Endothelial cell of umbilical vein (primary cell): ENCODE data around the gene CHI3L1. TPM values are rescaled to one million over a fixed set of nuclear protein-coding genes. Genes with fewer than 3 reads are reported as not detected.

ENCODE experiments used
- BruUV-seq: library from RNA; stranded (reverse); fragments of 400-500 nt; replicated peaks from 2 replicates; lab custom pipeline; 2021; lab: Mats Ljungman, UMichigan
- CTCF ChIA-PET: fragments of 300-600, 350-600 bp; sonication (Branson Sonifier 250); formaldehyde crosslinking; loops from one replicate; lab custom pipeline; 2021; ENCODE audit warnings: antibody characterized with exemption, inconsistent platforms; lab: Charles Lee
- POLR2A ChIA-PET: fragments of 300-600, 350-600 bp; sonication (Branson Sonifier 250); formaldehyde crosslinking; loops from one replicate; lab custom pipeline; 2021; ENCODE audit warnings: antibody characterized with exemption, inconsistent platforms; lab: Charles Lee
- DNase-seq: peaks from one replicate; pipeline ENCODE4 v3.0.0-alpha.2; 2011; ENCODE audit warnings: low read depth, low spot score
- FAIRE-seq: peaks from 2 replicates; lab custom pipeline; 2011; peaks lifted over from hg19 to GRCh38; lab: Jason Lieb, UNC
- H2AFZ ChIP-seq: 2 replicates; pipeline ENCODE4 v1.6.0; 2012; ENCODE audit warnings: low read depth, low read length, control low read depth, inconsistent platforms
- H3K27ac ChIP-seq: 2 replicates; pipeline ENCODE4 v1.5.1; 2011; ENCODE audit warnings: low read depth, mild to moderate bottlenecking, control low read depth, low read length, moderate library complexity; ENCODE audit not compliant: insufficient read depth
- H3K27me3 ChIP-seq, 2 experiments: 2 replicates each; pipeline versions ENCODE4 v1.6.0 to v1.6.1; 2011; ENCODE audit warnings: low read length in 2 of 2, mixed read lengths in 1 of 2; ENCODE audit not compliant: control insufficient read depth in 2 of 2, insufficient read depth in 2 of 2
- H3K36me3 ChIP-seq, 2 experiments: 2 replicates in 1 of 2; 3 replicates in 1 of 2; pipeline ENCODE4 v1.5.1; 2011; ENCODE audit warnings: low read length in 2 of 2, mild to moderate bottlenecking in 1 of 2, moderate library complexity in 1 of 2; ENCODE audit not compliant: control insufficient read depth in 2 of 2, insufficient read depth in 2 of 2; ENCODE audit errors: extremely low read depth in 1 of 2
- H3K4me1 ChIP-seq: 3 replicates; pipeline ENCODE4 v1.5.1; 2011; ENCODE audit warnings: mild to moderate bottlenecking, low read length; ENCODE audit not compliant: control insufficient read depth, insufficient read depth; ENCODE audit errors: extremely low read depth
- H3K4me2 ChIP-seq: 2 replicates; pipeline ENCODE4 v1.6.1; 2011; ENCODE audit warnings: low read length, control low read depth, mixed read lengths; ENCODE audit not compliant: insufficient read depth
- H3K4me3 ChIP-seq, 3 experiments: fragments of 200-600 bp in 1 of 3; sonication (generic), shearing (Covaris generic) in 1 of 3; replicated peaks in 1 of 3; 2 replicates each; pipeline ENCODE4 v1.5.1; 2011 to 2016; ENCODE audit warnings: control low read depth in 3 of 3, low read length in 3 of 3, mild to moderate bottlenecking in 2 of 3, inconsistent platforms in 1 of 3, low read depth in 1 of 3, moderate library complexity in 1 of 3; ENCODE audit not compliant: insufficient read depth in 1 of 3
- H3K79me2 ChIP-seq: 2 replicates; pipeline ENCODE4 v1.6.0; 2012; ENCODE audit warnings: low read length, inconsistent platforms; ENCODE audit not compliant: control insufficient read depth, insufficient read depth
- H3K9ac ChIP-seq: replicated peaks from 2 replicates; pipeline ENCODE3; 2011; ENCODE audit warnings: low read length, control low read depth; ENCODE audit not compliant: insufficient read depth; ENCODE audit errors: extremely low read depth
- H3K9me1 ChIP-seq: replicated peaks from 3 replicates; pipeline ENCODE4 v1.6.0; 2011; ENCODE audit warnings: mild to moderate bottlenecking, low read length; ENCODE audit not compliant: control insufficient read depth, insufficient read depth; ENCODE audit errors: extremely low read depth
- H3K9me3 ChIP-seq: replicated peaks from 2 replicates; pipeline ENCODE4 v1.5.1; 2012; ENCODE audit warnings: low read length, inconsistent platforms; ENCODE audit not compliant: control insufficient read depth, insufficient read depth
- H4K20me1 ChIP-seq: replicated peaks from 2 replicates; pipeline ENCODE3; 2011; ENCODE audit warnings: mild to moderate bottlenecking, low read length; ENCODE audit not compliant: control insufficient read depth, insufficient read depth; ENCODE audit errors: extremely low read depth
- EZH2 ChIP-seq: IDR thresholded peaks from 2 replicates; pipeline ENCODE4 v1.6.1; 2012; ENCODE audit warnings: borderline replicate concordance, low read depth, mild to moderate bottlenecking, moderate library complexity, low read length, inconsistent platforms; ENCODE audit not compliant: severe bottlenecking
- FOS ChIP-seq: IDR thresholded peaks from 2 replicates; pipeline ENCODE4 v1.6.1; 2011; ENCODE audit warnings: mild to moderate bottlenecking, low read length, moderate library complexity, borderline replicate concordance; ENCODE audit not compliant: insufficient read depth
- GATA2 ChIP-seq: IDR thresholded peaks from 2 replicates; pipeline ENCODE4 v1.7.0; 2011; ENCODE audit warnings: low read depth, mild to moderate bottlenecking, moderate library complexity, mixed read lengths, low read length; ENCODE audit not compliant: insufficient read length, insufficient read depth
- JUN ChIP-seq: IDR thresholded peaks from 2 replicates; pipeline ENCODE4 v1.6.1; 2011; ENCODE audit warnings: borderline replicate concordance, low read depth; ENCODE audit not compliant: insufficient read length, insufficient read depth
- MYC ChIP-seq: IDR thresholded peaks from one replicate; pipeline ENCODE4 v1.6.1; 2011; ENCODE audit warnings: mild to moderate bottlenecking, low read depth, low read length
- POLR2A ChIP-seq: IDR thresholded peaks from 2 replicates; pipeline ENCODE4 v1.6.1; 2012; ENCODE audit warnings: low read depth, mild to moderate bottlenecking, control low read depth, low read length
- POLR2AphosphoS5 ChIP-seq: IDR thresholded peaks from 2 replicates; pipeline ENCODE4 v1.6.1; 2012; ENCODE audit warnings: low read depth, mild to moderate bottlenecking, control low read depth, low read length, moderate library complexity; ENCODE audit not compliant: insufficient read depth
- dilution Hi-C: fragments of 300-500 bp; cut with MboI; formaldehyde crosslinking; loops from one replicate; pipeline ENCODE4 v1.15.0; 2019; ENCODE audit warnings: low sequenced_read_pairs; ENCODE audit not compliant: extremely low pct_ligation_motif_present
- intact Hi-C: fragments of 100-400 bp; cut with micrococcal nuclease; formaldehyde crosslinking; loops from one replicate; pipeline ENCODE4 v1.10.0; 2022
- polyA plus RNA-seq, 4 experiments: library from polyadenylated mRNA; depleted of rRNA in 3 of 4; stranded (reverse) in 3 of 4; unstranded in 1 of 4; fragments of >200 nt; gene quantifications; 2 replicates each; pipeline versions ENCODE4 v1.2.1 to v1.2.3, GENCODE V29; 2011 to 2012; ENCODE audit warnings: missing spikeins in 1 of 4
- total RNA-seq: library from RNA; stranded (reverse); gene quantifications from 2 replicates; pipeline ENCODE4 v1.2.3, GENCODE V29; 2021
- TF ChIP-seq, protein P1 (sequence below), 2 donors: IDR thresholded peaks; 1 replicate in 1 of 2; 2 replicates in 1 of 2; pipeline ENCODE4 v1.5.1; 2011; ENCODE audit warnings: low read length in 2 of 2, mild to moderate bottlenecking in 2 of 2, moderate library complexity in 2 of 2, control low read depth in 1 of 2, inconsistent platforms in 1 of 2, low read depth in 1 of 2; ENCODE audit not compliant: insufficient read depth in 1 of 2; ENCODE audit errors: extremely low read depth in 1 of 2
- TF ChIP-seq, protein P2 (sequence below): IDR thresholded peaks from 2 replicates; pipeline ENCODE4 v1.6.1; 2011; ENCODE audit not compliant: insufficient read depth, insufficient read length

The CHI3L1 gene
- total and polyA plus RNA-seq, 2 donors (not counting 3 experiments of a cell fraction or from before 2014, with no cell fraction given), result not detected

DNA sequence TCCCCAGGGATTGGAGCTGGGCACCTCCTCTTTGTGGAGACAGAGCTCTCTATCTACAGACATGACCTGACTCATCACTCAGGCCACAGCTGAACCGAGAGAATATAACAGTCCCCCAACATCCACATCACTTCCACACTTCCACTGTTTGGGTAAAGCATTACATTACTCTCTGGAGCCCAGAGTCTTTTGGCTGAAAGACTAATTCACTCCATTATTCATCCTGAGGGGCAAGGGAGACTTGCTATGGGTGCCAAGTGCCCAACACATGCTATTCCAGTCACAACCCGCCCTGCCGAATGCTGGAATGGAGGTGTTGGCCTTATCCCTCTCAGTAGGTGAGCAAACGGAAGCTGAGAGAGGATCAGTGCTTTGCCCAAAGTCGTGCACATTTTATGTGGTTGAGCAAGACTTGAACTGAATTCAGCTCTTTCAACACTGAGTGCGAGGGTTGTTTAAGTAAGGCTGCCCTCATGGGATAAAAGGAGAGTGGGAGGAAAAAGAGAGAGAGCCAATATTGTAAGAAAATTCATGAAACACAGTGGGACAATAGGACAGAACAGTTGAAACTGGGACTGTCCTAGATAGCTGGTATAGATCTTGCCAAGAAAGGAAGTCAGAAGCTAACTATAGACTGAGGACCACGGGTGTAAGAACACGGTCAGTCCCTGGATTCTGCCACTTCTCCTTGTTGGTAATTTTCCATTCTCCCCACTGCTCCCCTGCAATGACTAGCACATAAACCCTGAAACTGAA lies 13.5 kb upstream of the CHI3L1 start:
- H3K9ac ChIP-seq, result no peak overlapping the region
- H3K27ac ChIP-seq, result no peak overlapping the region
- no peaks in the 10 kb centered on the region for H3K36me3 ChIP-seq

More for the DNA sequence above, 13.5 kb upstream of the CHI3L1 start:
- ChIA-PET POLR2A (no interaction called here), CTCF (interaction anchor here (0.8 to 2.8 kb wide), 6 partner anchors 10 to 160 kb away, joined by 3 to 18 read pairs (median 4); no protein-coding TSS in a partner anchor)
- Histone ChIP-seq H3K4me1 (no peaks in the 10 kb centered on the region), H3K27me3 (peaks cover 7 to 8% of the 10 kb centered on the region in 2 experiments), H3K9me1 (no peaks in the 10 kb centered on the region), H3K4me2 (no peak overlapping the region), H4K20me1 (no peaks in the 10 kb centered on the region), H3K4me3 (no peak overlapping the region), H3K9me3 (no peaks in the 10 kb centered on the region), H2AFZ (no peak overlapping the region), H3K79me2 (no peaks in the 10 kb centered on the region)
- intact Hi-C loops, result no loop called here
- no TSS peak for BruUV-seq
- TF ChIP-seq FOS (no peak), MYC (no peak), POLR2AphosphoS5 (no peak), POLR2A (no peak), JUN (no peak), GATA2 (no peak), EZH2 (no peak)
- TF ChIP-seq, protein P1, sequence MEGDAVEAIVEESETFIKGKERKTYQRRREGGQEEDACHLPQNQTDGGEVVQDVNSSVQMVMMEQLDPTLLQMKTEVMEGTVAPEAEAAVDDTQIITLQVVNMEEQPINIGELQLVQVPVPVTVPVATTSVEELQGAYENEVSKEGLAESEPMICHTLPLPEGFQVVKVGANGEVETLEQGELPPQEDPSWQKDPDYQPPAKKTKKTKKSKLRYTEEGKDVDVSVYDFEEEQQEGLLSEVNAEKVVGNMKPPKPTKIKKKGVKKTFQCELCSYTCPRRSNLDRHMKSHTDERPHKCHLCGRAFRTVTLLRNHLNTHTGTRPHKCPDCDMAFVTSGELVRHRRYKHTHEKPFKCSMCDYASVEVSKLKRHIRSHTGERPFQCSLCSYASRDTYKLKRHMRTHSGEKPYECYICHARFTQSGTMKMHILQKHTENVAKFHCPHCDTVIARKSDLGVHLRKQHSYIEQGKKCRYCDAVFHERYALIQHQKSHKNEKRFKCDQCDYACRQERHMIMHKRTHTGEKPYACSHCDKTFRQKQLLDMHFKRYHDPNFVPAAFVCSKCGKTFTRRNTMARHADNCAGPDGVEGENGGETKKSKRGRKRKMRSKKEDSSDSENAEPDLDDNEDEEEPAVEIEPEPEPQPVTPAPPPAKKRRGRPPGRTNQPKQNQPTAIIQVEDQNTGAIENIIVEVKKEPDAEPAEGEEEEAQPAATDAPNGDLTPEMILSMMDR (IDR thresholded peaks at IDR 0.05; ENCODE audit: extremely low read depth in 1 of 2, insufficient read depth in 1 of 2, low read depth in 1 of 2, low read length in 2 of 2), result no peak
- TF ChIP-seq, protein P2, sequence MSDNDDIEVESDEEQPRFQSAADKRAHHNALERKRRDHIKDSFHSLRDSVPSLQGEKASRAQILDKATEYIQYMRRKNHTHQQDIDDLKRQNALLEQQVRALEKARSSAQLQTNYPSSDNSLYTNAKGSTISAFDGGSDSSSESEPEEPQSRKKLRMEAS, result no peak
- dilution Hi-C loops, result no loop called here
- no peak for FAIRE-seq
- no peak for DNase-seq
